B cell (primary cell): ENCODE data around the gene CSF2RB.

ENCODE experiments used
- EZH2 ChIP-seq: IDR thresholded peaks from 2 replicates; pipeline ENCODE4 v1.6.1; 2012; ENCODE audit warnings: borderline replicate concordance, low read depth, mild to moderate bottlenecking, moderate library complexity, low read length; ENCODE audit not compliant: insufficient read depth, poor library complexity, severe bottlenecking
- TF ChIP-seq, protein P1 (sequence below): fragments of 200-600 bp; IDR thresholded peaks from one replicate; pipeline ENCODE4 v1.8.0; 2022; ENCODE audit warnings: antibody characterized with exemption, mild to moderate bottlenecking

DNA sequence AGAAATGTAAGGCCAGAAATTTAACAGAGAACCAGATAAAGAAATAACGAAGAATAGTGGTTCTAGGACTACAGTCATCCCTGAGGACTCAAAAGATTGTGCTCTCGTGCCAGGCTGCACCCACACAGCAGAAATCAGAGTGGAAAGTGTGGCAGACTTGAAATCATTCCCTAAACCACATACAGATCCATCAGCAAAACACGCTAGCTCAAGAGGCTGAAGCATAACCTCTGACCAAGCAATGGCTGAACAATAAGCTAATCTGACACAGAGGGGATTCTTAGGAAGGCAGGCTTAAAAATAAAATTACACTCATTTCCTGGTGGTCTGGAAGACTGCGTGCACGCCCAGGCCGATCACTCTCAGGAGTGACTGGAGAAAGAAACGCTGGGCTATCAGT lies 33.7 kb upstream of the CSF2RB start:
- TF ChIP-seq, protein P1, sequence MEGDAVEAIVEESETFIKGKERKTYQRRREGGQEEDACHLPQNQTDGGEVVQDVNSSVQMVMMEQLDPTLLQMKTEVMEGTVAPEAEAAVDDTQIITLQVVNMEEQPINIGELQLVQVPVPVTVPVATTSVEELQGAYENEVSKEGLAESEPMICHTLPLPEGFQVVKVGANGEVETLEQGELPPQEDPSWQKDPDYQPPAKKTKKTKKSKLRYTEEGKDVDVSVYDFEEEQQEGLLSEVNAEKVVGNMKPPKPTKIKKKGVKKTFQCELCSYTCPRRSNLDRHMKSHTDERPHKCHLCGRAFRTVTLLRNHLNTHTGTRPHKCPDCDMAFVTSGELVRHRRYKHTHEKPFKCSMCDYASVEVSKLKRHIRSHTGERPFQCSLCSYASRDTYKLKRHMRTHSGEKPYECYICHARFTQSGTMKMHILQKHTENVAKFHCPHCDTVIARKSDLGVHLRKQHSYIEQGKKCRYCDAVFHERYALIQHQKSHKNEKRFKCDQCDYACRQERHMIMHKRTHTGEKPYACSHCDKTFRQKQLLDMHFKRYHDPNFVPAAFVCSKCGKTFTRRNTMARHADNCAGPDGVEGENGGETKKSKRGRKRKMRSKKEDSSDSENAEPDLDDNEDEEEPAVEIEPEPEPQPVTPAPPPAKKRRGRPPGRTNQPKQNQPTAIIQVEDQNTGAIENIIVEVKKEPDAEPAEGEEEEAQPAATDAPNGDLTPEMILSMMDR = no peak
- TF ChIP-seq EZH2 = no peak
